HG03175 (cell line): ENCODE results near the gene GRIA1.
"Not testable (repeated sequence)": the region's sequence is repeated elsewhere in the genome, so short reads cannot be mapped to it uniquely, and the experiment has no call there.

Experiments used
- ATAC-seq: cut with Tn5 transposase; IDR thresholded peaks from one replicate; pipeline ENCODE4 v1.9.1; 2021; ENCODE audit warnings: mild to moderate bottlenecking, moderate library complexity; ENCODE audit not compliant: unreplicated experiment

GRIA1 gene

DNA sequence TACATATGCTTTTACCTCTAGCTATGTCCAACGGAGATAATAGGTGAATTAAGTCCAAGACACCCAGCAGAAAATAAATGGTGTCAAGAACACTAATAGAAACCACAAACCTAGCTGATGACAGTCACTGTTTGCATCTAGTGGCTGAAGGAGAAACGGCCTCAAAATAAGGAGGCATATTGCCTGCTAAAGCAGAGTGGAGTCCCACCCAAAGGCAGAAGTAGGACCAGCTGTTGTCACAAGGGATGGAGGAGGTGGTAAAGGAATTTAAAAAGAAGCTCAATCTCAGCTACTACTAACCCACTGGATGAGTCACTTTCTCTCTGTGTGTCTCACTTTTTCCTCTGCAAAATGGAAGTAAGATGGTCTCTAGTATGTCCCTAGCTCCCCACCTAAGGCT lies 224.3 kb downstream of the GRIA1 start:
- ATAC-seq, result no peak

DNA sequence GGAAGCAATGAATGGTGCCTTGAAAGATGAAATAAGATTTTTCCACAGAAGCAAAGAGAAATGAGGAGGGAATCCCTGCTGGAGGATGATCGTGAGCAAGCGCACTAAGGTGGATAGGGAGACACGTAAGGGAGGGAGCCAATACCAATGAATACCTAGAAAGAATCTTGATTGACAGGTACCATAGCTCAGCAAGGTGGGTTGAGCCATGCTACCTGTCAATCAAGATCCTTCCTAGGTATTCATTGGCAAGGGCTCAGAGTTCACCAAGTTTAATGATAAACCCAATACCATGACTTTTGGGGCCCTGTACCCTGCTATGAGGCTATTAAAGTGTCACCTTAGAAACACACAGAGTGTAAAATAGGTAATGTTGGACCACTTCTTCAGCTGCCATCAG lies 226.8 kb downstream of the GRIA1 start:
- no peak for ATAC-seq

GRCh38 chr5:153718713-153719112 lies 228.2 kb downstream of the GRIA1 start:
- ATAC-seq, result no peak

GRCh38 chr5:153719324-153719723 lies 228.9 kb downstream of the GRIA1 start:
- ATAC-seq, result no peak

GRCh38 chr5:153723022-153723610 lies 232.6 kb downstream of the GRIA1 start:
- ATAC-seq, result not testable (repeated sequence)

- ATAC-seq, result no peak
Observed at GRCh38 chr5:153742060-153742459, 251.6 kb downstream of the GRIA1 start.

DNA sequence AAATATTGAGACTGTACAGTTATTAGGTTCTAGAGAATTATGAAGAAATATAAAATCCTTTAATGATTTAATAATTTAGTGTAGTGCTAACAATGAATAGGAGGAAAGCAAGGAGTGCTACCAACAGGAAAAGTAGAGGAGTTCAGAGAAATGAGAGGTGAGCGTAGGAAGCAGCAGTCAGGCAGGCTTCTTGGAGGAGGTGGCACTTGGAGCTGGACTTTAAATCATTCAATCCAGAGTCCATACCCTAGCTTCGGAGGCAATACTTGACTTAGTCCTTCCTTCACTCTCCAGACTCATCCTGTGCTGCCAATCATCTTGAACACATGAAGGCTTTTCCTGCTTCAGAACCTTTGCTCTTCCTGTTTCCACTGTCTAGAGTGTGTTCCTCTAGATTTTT lies 254.3 kb downstream of the GRIA1 start:
- ATAC-seq, result no peak

- ATAC-seq, result no peak
Observed at GRCh38 chr5:153745778-153746395, 255.4 kb downstream of the GRIA1 start.

DNA sequence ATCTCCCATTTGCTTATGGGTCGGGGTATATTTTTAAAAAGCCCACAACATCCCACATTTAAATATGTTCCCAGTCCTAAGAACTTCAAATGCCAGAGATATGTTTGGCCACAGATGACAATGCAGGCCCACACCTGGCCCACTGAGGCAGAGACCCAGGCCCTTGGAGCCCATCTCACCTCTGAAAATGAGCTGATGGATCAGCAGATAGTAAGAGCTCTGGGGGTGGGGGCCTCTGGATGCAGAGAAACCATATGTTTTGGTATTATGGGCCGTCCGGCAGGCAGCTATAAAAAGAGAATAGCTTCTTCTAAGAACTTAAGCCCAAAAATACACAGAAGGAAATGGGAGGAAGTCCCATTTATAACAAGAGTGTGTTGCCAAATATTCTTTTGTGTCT lies 256.0 kb downstream of the GRIA1 start:
- ATAC-seq, result no peak

DNA sequence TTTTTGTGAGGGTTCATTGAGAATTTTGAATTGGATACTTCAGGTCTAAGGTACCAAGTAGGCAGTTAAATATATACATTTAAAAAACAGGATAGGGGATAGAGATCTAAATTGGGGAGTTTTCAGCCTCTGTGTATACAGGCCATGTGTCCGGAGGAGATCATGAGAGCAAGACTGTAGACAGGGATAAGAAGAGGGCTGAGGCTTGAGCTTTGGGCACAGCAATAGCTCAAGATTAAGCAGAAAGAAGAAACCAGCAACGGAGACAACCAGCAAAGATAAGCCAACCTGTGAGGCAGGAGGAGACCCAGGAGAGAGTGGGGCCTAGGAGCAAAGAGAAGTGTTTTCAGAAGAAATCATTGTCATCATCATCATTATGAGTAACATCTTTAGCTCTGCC lies 258.4 kb downstream of the GRIA1 start:
- ATAC-seq, result no peak

GRCh38 chr5:153749960-153750359 lies 259.5 kb downstream of the GRIA1 start:
- no peak for ATAC-seq

DNA sequence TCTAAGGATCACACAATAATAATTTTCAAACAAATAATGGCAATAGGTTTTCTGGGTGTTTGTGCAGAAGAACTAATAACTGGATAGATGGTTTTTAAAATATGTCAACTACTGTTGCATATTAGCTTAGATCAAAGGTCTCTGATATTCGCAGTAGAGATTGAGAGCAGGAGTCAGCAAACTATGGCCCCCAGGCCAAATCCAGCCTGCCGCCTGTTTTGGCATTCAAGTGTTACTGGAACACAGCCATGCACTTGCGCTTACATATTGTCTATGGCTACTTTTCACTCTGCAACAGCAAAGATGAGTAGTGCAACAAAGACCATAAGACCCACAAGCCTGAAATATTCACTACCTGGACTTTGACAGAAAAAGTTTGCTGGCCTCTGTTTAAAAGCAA lies 260.8 kb downstream of the GRIA1 start:
- ATAC-seq, result no peak

DNA sequence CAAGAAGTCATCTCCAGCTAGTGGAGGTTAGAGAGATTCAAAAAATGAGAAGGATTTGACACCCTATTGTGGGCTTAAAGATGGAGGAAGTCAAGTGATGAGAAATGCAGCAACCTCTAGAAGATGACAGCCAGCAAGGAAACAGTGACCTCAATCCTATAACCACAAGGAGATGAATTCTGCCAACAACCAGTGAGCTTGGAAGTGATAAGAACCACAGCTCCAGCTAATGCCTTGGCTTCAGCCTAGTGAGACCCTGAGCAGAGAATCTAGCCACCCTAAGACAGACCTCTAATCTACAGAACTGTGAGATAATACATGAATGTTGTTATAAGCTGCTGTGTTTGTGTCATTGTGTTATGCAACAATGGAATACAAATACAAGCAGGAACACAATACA lies 262.4 kb downstream of the GRIA1 start:
- no peak for ATAC-seq

- ATAC-seq, result no peak
Observed at GRCh38 chr5:153753645-153754432, 263.4 kb downstream of the GRIA1 start.

DNA sequence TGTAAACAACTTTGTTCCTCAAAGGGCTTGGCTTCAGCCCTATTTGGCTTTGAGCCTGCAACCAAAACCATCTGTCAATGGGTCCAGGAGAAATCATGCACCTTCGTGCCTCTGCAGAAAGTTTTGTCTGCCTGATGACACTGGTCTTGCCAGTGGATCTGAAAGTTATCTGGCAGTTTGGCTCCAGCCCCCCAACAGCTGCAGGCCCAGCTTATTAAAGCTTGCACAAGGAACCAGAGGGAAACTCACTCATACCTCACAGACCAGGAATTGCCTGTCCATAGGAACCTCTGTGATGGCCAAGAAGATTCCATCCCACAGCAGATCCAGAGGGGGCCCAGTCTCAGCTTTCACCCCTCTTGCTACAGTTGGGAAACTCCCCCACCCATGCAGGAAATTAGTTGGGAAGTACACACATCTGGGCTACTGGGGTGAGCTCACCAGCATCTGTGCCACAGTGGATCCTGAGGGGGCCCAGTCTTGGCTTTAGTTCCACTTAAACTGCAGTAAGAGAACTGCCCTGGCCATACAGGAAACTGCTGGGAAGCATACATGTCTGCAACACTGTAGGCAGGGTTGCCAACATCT lies 265.5 kb downstream of the GRIA1 start:
- ATAC-seq, result no peak

- no peak for ATAC-seq
Observed at GRCh38 chr5:153756540-153756939, 266.1 kb downstream of the GRIA1 start.

DNA sequence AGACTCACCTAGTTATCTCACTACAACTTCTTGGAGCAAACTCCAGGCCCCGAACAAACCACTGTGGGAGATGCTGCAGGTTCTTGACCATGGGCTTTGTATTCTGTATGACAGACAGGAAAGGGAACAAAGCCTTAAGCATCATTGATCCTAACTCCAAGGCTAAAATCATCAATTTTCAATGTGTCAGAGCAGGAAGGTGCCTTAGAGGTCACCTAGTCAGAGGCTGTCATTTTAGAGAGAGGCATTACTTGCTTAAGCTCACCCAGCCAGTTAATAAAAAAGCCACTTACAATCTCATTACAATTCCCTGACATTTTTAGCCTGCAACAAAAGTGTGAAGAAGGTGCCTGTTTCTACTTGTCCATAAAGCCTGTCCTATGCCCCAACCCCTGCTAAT lies 275.5 kb downstream of the GRIA1 start:
- ATAC-seq, result no peak

DNA sequence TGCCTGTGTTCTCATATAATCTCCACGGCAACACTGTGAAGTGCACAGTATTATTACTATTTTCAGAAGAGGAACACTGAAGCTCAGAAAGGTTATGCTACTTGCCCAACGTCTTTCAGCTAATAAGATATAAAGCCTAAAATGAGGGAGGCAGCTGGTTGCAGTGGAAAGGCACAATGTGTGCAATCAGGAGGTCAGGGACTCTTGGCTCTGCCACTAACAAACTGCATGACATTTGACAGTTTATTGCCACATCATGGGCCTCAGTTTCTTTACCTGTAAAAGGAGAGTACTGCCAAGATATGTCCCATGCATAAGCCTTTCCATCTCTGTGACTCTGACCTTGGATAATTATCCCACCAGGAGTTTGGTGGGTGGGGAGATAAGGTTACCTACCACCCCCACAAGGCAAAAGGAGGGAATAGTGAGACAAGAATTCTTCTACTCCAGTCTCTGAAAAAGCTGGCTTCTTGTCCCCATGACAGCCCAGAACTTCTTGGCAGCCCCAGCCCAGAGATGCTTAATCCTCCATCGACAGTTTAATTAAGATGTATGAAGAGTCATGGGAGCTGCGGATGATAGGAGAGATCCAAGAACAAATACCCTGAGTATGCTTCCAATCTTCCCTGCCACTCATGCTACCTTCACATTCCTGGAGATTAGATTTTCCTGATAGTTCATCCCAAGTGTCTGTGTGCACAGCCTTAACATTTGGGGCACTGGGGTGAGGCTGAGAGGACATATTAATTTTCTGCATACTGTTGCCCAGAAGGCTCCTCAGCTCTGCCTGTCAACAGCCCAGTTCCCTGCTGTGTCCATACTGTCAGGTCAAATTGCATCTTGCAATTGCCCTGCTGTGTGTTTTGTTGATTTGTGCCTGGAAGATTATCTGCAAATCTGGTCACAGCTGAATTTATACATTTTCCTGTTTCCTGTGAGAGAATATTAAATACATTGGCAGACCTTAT lies 277.0 kb downstream of the GRIA1 start:
- ATAC-seq, result no peak

GRCh38 chr5:153770066-153770465 lies 279.6 kb downstream of the GRIA1 start:
- ATAC-seq, result no peak

DNA sequence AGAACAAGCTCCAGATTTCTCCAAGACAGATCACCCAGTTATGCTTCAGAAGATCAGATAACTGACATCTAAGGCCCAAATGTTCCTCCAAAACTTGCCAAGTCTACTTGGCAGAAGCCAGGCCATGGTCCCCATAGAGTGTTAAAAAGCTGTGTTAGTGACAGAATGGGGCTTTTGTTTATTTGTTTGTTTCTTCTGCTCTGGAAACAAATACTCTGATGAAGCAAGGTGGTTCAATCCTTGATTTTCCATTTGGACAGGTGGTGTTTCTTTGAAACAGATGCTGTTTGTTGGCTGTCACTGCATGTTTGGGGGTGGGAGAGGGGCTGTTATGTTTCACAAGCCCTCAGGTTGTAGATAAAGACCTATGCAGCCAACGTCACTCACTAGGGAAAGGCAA lies 284.2 kb downstream of the GRIA1 start:
- ATAC-seq, result no peak

GRCh38 chr5:153775923-153776322 lies 285.5 kb downstream of the GRIA1 start:
- no peak for ATAC-seq
